Upper lobe of right lung (tissue), 1 donor: Measurements from ENCODE around the gene SPI1. TPM values are rescaled to one million over a fixed set of nuclear protein-coding genes. Genes with fewer than 3 reads are reported as not detected.

ENCODE experiments used
- ATAC-seq: fragments of 200-7000 bp; cut with Tn5 transposase; one replicate; pipeline ENCODE4 v1.9.1; 2020; ENCODE audit warnings: mild to moderate bottlenecking, moderate library complexity
- DNase-seq: peaks from one replicate; pipeline ENCODE4 v3.0.0-alpha.2; 2020
- H3K27ac ChIP-seq: fragments of 200-600 bp; one replicate; pipeline ENCODE4 v1.8.0; 2022
- H3K27me3 ChIP-seq: fragments of 200-600 bp; one replicate; pipeline ENCODE4 v1.8.0; 2022; ENCODE audit warnings: mild to moderate bottlenecking
- H3K36me3 ChIP-seq: fragments of 200-600 bp; one replicate; pipeline ENCODE4 v1.8.0; 2022
- H3K4me1 ChIP-seq: fragments of 200-600 bp; one replicate; pipeline ENCODE4 v1.8.0; 2022
- H3K4me3 ChIP-seq: fragments of 200-600 bp; one replicate; pipeline ENCODE4 v1.8.0; 2022; ENCODE audit warnings: mild to moderate bottlenecking
- H3K9me3 ChIP-seq: fragments of 200-600 bp; one replicate; pipeline ENCODE4 v1.8.0; 2022
- CTCF ChIP-seq: fragments of 200-600 bp; IDR thresholded peaks from one replicate; pipeline ENCODE4 v1.8.0; 2022; ENCODE audit warnings: antibody characterized with exemption
- intact Hi-C: fragments of 100-400 bp; cut with DNase I; formaldehyde crosslinking; loops from one replicate; pipeline ENCODE4 v1.11.0; 2022
- total RNA-seq: library from RNA; stranded (reverse); fragmentation: NEBNext Ultra II Directional; extraction: Animal tissue kit (Norgen Biotek cat#: 25700); gene quantifications from one replicate; pipeline ENCODE4 v1.2.1, GENCODE V29; 2021
- donor health status: DM: no; HTN: yes; CAD: no; lungs with severe emphysema.

Gene SPI1
- total RNA-seq, 1 donor from 2014 or later = 168 TPM

GRCh38 chr11:47411884-47412746, 33.8 kb upstream of the SPI1 start:
- Histone ChIP-seq H3K9me3 (no peaks in the 10 kb centered on the region), H3K27me3 (no peaks in the 10 kb centered on the region), H3K4me3 (no peak overlapping the region), H3K4me1 (peaks cover 51% of the 10 kb centered on the region), H3K27ac (peak overlapping the region; percentile 17), H3K36me3 (peaks cover 29% of the 10 kb centered on the region)
- DNase-seq = peak; percentile 81
- intact Hi-C loops = no loop called here
- peak; percentile 73 for TF ChIP-seq CTCF
- ATAC-seq = no peak

DNA sequence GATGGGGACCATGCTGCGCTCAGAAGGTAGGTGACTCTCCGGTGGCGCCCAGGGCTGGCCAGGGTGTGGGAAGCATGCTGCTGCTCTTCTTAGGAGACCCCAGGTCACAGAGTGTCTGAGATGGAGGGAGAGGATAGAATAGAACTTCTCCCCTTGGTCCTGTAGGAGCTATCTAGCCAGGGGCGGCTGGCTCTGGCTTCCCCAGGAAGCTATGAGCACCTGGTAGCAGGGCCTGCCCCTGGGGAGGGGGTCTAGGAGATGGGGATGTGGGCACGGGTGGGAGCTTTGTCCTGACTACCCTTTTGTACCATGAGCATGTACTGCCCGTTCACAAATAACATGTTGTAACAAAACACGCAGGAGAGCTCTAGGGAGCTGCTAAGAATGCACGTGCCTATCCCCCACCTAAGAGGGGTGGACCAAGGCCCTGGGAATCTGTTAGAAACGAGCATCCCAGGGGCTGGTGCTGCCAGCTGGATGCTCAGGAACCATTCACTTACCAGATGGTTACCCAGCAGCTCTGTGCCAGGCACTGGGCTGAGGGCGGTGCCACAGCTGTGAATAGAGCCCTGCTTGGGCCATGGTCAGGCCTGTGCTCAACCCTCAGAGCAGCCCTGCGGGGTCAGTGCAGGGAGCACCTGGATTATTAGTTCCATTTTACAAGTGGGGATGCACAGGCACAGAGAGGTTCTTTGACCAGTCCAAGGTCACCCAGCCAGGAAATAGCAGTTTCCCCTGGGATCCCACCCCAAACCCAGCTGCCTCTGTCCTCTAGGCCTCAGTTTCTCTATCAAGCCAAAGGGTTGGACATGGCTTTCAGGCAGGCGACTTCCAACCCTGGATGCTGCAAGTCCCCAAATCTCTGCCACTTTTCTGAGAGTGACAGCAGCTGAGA, 32.3 kb upstream of the SPI1 start:
- Histone ChIP-seq H3K4me1 (peaks cover 45% of the 10 kb centered on the region), H3K36me3 (peaks cover 25% of the 10 kb centered on the region), H3K9me3 (no peaks in the 10 kb centered on the region), H3K27ac (peak overlapping the region; percentile 90), H3K27me3 (no peaks in the 10 kb centered on the region), H3K4me3 (peak overlapping the region; percentile 77)
- DNase-seq = no peak
- TF ChIP-seq CTCF = no peak
- no peak for ATAC-seq
- intact Hi-C loops = no loop called here

- no peak for DNase-seq
- peaks cover 35% of the 10 kb centered on the region for H3K4me1 ChIP-seq
Observed at GRCh38 chr11:47409440-47410369, 31.4 kb upstream of the SPI1 start.

GRCh38 chr11:47408598-47409439, 30.5 kb upstream of the SPI1 start:
- peak; percentile 0 for ATAC-seq
- peak; percentile 71 for DNase-seq
- peak overlapping the region; percentile 77 for H3K4me3 ChIP-seq
- H3K9me3 ChIP-seq = no peaks in the 10 kb centered on the region
- H3K27ac ChIP-seq = peak overlapping the region; percentile 90
- H3K36me3 ChIP-seq = peaks cover 7% of the 10 kb centered on the region
- H3K27me3 ChIP-seq = no peaks in the 10 kb centered on the region
- H3K4me1 ChIP-seq = peaks cover 29% of the 10 kb centered on the region
- intact Hi-C loops = no loop called here
- TF ChIP-seq CTCF = no peak

More at GRCh38 chr11:47409440-47410369, 31.4 kb upstream of the SPI1 start:
- H3K36me3 ChIP-seq = peaks cover 16% of the 10 kb centered on the region
- intact Hi-C loops = no loop called here
- H3K9me3 ChIP-seq = no peaks in the 10 kb centered on the region
- peak overlapping the region; percentile 77 for H3K4me3 ChIP-seq
- no peaks in the 10 kb centered on the region for H3K27me3 ChIP-seq
- no peak for TF ChIP-seq CTCF
- H3K27ac ChIP-seq = peak overlapping the region; percentile 90
- ATAC-seq = no peak
